IMR-90 (cell line): ENCODE measurements around the gene LRRC73.

Experiments used
- POLR2A ChIP-seq: IDR thresholded peaks from 2 replicates; pipeline ENCODE4 v1.6.1; 2012; ENCODE audit warnings: mild to moderate bottlenecking, low read depth, low read length
- USF2 ChIP-seq: fragments of 150-350 bp; IDR thresholded peaks from 2 replicates; pipeline ENCODE4 v1.6.1; 2017; ENCODE audit warnings: mild to moderate bottlenecking, antibody characterized with exemption, low read length, low read depth

GRCh38 chr6:43469947-43470346, 40.2 kb downstream of the LRRC73 start:
- no peak for TF ChIP-seq POLR2A
- no peak for TF ChIP-seq USF2
